Prostate gland (tissue), 2 donors: ENCODE results near the gene FYCO1. TPM values are rescaled to one million over a fixed set of nuclear protein-coding genes. Genes with fewer than 3 reads are reported as not detected.

Source experiments
- DNase-seq: peaks from one replicate; pipeline ENCODE4 v3.0.0-alpha.2; 2019; ENCODE audit warnings: low spot score
- H3K27ac ChIP-seq, 2 donors: fragments of 200-600 bp; sonication (generic); 2 replicates each; pipeline ENCODE4 v1.5.1; 2017 to 2019
- H3K27me3 ChIP-seq: fragments of 200-600 bp; sonication (generic); replicated peaks from 2 replicates; pipeline ENCODE4 v1.5.1; 2019; ENCODE audit not compliant: insufficient read depth
- H3K36me3 ChIP-seq, 2 donors: fragments of 200-600 bp; sonication (generic); 1 replicate in 1 of 2; 2 replicates in 1 of 2; pipeline versions ENCODE4 v1.5.1 to v1.8.1; 2017 to 2019
- H3K4me1 ChIP-seq: fragments of 200-600 bp; sonication (generic); replicated peaks from 2 replicates; pipeline ENCODE4 v1.5.1; 2019
- H3K4me3 ChIP-seq, 2 donors: fragments of 200-600 bp; sonication (generic); 2 replicates each; pipeline ENCODE4 v1.5.1; 2017 to 2019
- H3K9me3 ChIP-seq: fragments of 200-600 bp; sonication (generic); 2 replicates; pipeline ENCODE4 v1.5.1; 2017
- CTCF ChIP-seq, 4 experiments: fragments of 200-600 bp in 2 of 4; fragments of 450-650 bp in 2 of 4; sonication (generic) in 2 of 4; IDR thresholded peaks; 1 replicate in 3 of 4; 2 replicates in 1 of 4; pipeline ENCODE4 v1.5.1; 2016 to 2019; ENCODE audit warnings: antibody characterized with exemption in 4 of 4, mild to moderate bottlenecking in 2 of 4, moderate library complexity in 2 of 4
- POLR2A ChIP-seq: fragments of 450-650 bp; IDR thresholded peaks from one replicate; pipeline ENCODE4 v1.6.1; 2016; ENCODE audit warnings: antibody characterized with exemption, mild to moderate bottlenecking
- POLR2AphosphoS5 ChIP-seq: sonication (generic); formaldehyde crosslinking; IDR thresholded peaks from one replicate; pipeline ENCODE4 v1.6.1; 2017; ENCODE audit warnings: antibody characterized with exemption
- WGBS: methylation state at CpG from one replicate; pipeline ENCODE4 v1.1.5; 2018; 5-methylcytosine and 5-hydroxymethylcytosine counted together
- intact Hi-C: fragments of 100-400 bp; cut with DNase I; formaldehyde crosslinking; loops from one replicate; pipeline ENCODE4 v1.14.2; 2022
- total RNA-seq, 2 donors: library from RNA; depleted of rRNA; stranded (reverse); fragments of >200 nt; gene quantifications; one replicate each; pipeline ENCODE4 v1.1.0, GENCODE V29; 2016

Gene FYCO1
- total RNA-seq, 2 donors from 2014 or later, result 33.1 to 56.7 TPM

- Histone ChIP-seq H3K4me3 (no peak overlapping the region), H3K27me3 (no peaks in the 10 kb centered on the region), H3K9me3 (no peaks in the 10 kb centered on the region), H3K36me3 (peaks cover 0 to 13% of the 10 kb centered on the region in 2 donors), H3K4me1 (no peaks in the 10 kb centered on the region), H3K27ac (no peak overlapping the region)
- TF ChIP-seq POLR2A (no peak), POLR2AphosphoS5 (no peak)
- intact Hi-C loops, result loop anchor here (5.0 kb wide), 1 partner anchor 169 kb away; no protein-coding TSS in a partner anchor
- 86% methylated on average over 6 of the region's 6 CpGs for WGBS
- no peak for DNase-seq
These were observed 64.1 kb downstream of the FYCO1 start for GRCh38 chr3:45931496-45931895.

DNA sequence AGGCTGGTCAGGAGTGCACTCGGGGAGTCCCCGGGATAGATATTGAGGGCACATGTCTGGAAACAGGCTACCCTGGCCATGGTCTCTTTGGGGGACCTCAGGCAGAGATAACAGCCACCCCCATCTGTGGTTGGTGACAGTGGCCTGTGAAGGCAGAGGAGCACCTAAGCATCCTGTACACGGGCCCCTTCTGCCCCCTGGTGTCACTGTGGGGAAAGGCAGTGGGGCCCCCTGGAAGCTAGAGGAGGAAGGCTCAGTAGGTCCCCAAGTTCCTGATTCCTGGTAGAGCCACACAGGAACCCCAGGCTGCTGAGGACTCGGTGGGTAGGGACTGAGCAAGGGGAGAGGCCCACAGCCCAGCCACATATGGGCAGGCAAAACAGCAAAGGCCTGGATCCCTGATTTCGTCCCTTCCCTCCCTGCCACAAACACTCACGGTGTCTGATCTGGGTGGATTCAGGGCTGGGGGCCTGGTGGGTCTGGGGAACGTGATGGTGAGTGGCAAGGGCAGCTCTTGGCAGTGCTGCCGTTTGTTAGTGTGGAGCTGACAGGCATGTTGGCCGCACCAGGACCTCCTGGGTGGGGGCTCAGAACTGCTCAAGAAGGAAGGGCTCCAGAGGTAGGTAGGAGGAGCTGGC, 66.5 kb downstream of the FYCO1 start:
- Histone ChIP-seq H3K27me3 (no peaks in the 10 kb centered on the region), H3K9me3 (no peaks in the 10 kb centered on the region), H3K4me3 (no peak overlapping the region), H3K36me3 (peaks cover 0 to 6% of the 10 kb centered on the region in 2 donors), H3K4me1 (no peaks in the 10 kb centered on the region), H3K27ac (no peak overlapping the region)
- DNase-seq, result no peak
- no peak for TF ChIP-seq POLR2A
- peak in 3 of 4 experiments; percentile 40 to 65 (median 42) for TF ChIP-seq CTCF (IDR thresholded peaks at IDR 0.05)
- intact Hi-C loops, result loop anchor here (10.0 kb wide), 1 partner anchor 414 kb away; no protein-coding TSS in a partner anchor
- 78% methylated on average over 9 of the region's 9 CpGs for WGBS

- intact Hi-C loops, result loop anchor here (10.0 kb wide), 1 partner anchor 413 kb away; no protein-coding TSS in a partner anchor
- WGBS, result 93% methylated on average over 2 of the region's 2 CpGs
- Histone ChIP-seq H3K36me3 (peaks cover 0 to 10% of the 10 kb centered on the region in 2 donors), H3K4me1 (no peaks in the 10 kb centered on the region), H3K9me3 (no peaks in the 10 kb centered on the region), H3K4me3 (no peak overlapping the region), H3K27me3 (no peaks in the 10 kb centered on the region), H3K27ac (no peak overlapping the region)
- no peak for DNase-seq
- no peak for TF ChIP-seq CTCF (IDR thresholded peaks at IDR 0.05)
- TF ChIP-seq POLR2A, result no peak
These were observed 67.7 kb downstream of the FYCO1 start for GRCh38 chr3:45927881-45928280.

DNA sequence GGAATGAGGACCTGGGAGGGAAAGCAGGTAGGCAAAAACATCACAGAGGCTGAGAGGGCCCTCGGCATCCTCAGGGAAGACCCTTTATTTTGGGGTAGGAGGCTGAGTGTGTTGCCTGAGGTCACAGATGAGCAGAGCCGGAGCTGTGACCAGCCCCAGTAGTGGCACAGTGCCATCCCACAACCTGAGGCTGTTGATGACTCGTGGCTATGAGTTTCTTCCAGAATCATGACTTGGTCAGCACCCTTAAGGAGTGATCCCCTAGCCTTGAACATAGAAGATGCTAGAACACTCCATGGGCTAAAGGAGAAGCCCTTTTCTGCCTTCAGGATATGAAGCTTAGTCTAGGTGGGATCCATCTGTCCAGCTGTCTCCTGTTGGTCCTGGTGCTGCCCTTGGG, 71.9 kb downstream of the FYCO1 start:
- Histone ChIP-seq H3K27me3 (no peaks in the 10 kb centered on the region), H3K36me3 (peaks cover 4 to 6% of the 10 kb centered on the region in 2 donors), H3K27ac (no peak overlapping the region), H3K4me1 (no peaks in the 10 kb centered on the region), H3K9me3 (no peaks in the 10 kb centered on the region), H3K4me3 (no peak overlapping the region)
- DNase-seq, result no peak
- TF ChIP-seq POLR2AphosphoS5 (no peak), CTCF (IDR thresholded peaks at IDR 0.05) (no peak), POLR2A (no peak)
- intact Hi-C loops, result loop anchor here (10.0 kb wide), 1 partner anchor 409 kb away; no protein-coding TSS in a partner anchor
- 59% methylated on average over 3 of the region's 3 CpGs for WGBS

GRCh38 chr3:45922950-45923590, 72.6 kb downstream of the FYCO1 start:
- no peak for TF ChIP-seq POLR2AphosphoS5
- TF ChIP-seq CTCF (IDR thresholded peaks at IDR 0.05), result no peak
- TF ChIP-seq POLR2A, result no peak
- no peak for DNase-seq
- H3K4me3 ChIP-seq, result no peak overlapping the region
- intact Hi-C loops, result loop anchor here (10.0 kb wide), 1 partner anchor 408 kb away; no protein-coding TSS in a partner anchor
- peaks cover 4 to 6% of the 10 kb centered on the region in 2 donors for H3K36me3 ChIP-seq
- H3K9me3 ChIP-seq, result no peaks in the 10 kb centered on the region
- no peaks in the 10 kb centered on the region for H3K27me3 ChIP-seq
- H3K4me1 ChIP-seq, result no peaks in the 10 kb centered on the region
- WGBS, result 97% methylated on average over 4 of the region's 4 CpGs
- H3K27ac ChIP-seq, result no peak overlapping the region
